DMS53 treated with DMSO at 0.1 percent for 48 hours (cell line): ENCODE results near the gene PROZ.
"Not testable (repeated sequence)": the region's sequence is repeated elsewhere in the genome, so short reads cannot be mapped to it uniquely, and the experiment has no call there.

Source experiments
- DNase-seq: peaks from one replicate; lab custom pipeline; 2025; ENCODE audit not compliant: unreplicated experiment; lab: John Stamatoyannopoulos, UW

Gene PROZ

DNA sequence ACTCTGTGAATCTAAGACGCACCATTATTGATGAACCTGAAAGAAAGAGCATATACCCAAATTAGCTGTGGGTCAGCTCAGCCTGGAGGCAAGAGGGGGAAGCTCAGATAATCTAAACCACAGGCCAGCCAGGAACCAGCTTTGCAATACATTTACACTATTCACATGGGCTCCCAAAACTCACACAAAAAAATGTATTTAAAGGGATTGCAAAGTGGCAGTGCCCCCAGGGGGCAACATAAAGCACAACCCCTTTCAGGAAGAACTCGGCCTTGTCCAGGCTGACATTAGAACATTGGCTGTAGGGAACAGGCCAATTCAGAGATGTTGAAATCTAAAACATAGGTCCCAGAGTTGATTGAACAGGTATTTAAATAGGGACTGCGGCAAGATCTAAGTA, 3.2 kb upstream of the PROZ start:
- DNase-seq: no peak

DNA sequence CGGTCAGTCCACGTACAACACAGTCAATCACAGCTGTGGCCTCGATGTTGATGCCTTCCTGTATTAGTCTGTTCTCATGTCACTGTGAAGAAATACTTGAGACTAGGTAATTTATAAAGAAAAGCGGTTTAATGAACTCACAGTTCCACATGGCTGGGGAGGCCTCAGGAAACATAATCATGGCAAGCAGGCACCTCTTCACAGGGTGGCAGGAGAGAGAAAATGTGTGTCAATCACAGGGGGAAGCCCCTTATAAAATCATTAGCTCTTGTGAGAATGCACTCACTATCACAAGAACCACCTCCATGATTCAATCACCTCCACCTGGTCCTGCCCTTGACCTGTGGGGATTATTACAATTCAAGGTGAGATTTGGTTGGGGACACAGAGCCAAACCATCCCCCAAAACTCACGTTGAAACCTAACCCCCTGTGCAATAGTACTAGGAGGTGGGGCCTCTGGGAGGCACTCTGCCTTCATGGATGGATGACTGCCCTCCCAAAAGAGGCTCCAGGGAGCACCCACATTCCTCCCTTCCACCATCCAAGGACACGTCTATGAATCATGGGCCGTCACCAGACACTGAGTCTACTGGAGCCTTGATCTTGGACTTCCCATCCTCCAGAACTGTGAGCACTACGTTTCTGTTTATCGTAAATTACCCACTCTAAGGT, 2.3 kb upstream of the PROZ start:
- no peak for DNase-seq

DNA sequence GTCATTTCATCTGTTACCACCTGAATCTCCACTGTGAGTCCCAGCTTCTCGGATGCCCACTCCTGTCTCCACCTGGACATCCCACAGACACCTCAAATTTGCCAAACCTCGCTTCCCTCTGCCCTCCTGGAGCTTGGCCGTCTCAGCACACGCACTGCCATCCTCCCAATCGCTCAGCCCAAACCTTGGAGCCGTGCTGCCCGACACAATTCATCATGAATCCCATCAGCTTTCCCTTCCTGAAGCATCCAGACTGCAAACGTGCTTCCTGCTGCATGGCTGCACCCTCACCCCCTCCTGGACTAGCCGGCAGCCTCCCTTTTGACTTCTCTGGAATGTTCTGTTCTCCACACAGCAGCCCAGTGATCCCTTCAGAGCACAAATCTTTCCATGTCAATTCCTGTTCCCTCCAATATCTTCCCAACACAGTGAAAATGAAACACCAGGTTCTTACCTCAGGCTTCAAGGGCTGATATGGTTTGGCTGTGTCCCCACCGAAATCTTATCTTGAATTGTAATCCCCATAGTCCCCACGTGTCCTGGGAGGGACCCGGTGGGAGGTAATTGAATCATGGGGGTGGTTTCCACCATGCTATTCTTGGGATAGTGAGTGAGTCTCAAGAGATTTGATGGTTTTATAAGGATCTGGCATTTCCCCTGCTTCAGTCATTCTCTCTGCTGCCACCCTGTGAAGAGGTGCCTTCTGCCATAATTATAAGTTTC, 1.1 kb upstream of the PROZ start:
- DNase-seq: no peak

DNA sequence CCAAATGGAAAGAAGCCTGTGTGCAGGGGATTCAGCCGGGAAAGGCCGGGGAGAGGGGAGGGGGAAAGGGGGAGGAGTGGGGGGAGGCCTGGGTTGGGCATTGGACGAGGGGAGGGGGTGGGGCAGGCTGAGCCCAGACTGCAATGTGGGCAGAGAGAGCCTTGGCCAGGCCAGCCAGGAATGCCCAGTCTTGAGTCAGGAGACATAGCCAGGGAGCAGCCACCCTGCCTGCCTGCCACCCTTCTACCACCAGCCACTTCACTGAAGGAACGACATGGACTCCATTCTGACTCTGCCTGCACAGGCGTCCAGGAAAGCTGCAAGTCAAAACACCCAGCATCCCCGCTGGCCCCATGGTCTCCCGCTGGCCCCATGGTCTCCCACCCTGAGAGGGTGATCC, 498 bp downstream of the PROZ start:
- DNase-seq: no peak

DNA sequence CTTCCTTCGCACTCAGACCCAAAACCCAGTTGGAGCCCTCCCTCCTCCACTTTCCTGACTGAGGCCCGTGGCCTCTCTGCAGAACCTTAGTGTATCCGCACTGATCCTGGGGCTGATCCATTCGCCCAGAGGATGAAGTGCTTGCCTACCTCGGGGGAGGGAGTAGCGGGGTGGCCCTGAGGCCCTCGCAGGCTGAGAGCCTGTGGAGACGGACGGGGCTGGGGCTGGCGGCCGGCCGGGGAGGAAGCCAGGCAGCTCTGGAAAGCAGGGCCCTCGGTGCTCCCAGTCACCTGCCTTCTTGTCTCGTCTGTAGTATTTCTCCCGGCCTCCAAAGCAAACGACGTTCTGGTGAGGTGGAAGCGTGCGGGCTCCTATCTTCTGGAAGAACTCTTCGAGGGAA, 1.3 kb downstream of the PROZ start:
- no peak for DNase-seq

DNA sequence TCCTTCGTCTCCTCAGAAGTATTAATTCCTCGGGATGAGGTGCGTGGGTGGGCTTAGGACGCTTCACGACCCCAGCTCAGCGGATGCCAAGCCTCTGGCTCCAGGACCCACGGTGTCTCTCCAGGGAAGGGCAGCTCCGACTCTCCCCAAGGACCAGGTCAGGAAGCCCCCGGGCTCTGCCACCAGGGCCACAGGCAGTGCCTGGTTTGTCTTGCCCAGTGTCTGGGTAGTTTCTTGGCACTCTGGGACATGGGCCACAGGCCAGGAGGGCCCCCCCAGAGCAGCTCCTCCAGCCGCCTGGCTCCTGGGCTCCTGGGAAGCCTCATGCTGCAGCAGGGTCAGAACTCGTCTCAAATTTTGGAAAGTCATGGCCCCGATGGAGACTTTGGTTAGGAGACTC, 2.5 kb downstream of the PROZ start:
- DNase-seq: no peak

DNA sequence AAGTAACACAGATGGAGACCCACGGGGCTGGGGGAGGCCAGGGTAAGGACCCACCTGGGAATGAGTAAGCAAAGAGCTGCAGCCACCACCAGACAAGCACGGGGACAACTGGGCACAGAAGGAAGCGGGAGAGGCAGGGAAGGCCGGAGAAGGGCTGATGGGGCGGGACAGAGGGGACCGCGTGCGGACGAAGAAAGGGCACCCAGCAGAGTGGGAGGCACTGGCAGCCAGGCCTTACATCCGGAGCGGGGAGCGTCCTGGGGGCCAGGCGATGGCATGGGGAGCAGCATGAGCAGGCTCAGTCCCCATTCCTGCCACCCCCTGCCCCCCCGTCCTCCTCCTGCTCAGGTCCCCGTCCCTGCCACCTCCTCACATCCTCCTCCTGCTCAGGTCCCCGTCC, 3.0 kb downstream of the PROZ start:
- no peak for DNase-seq

DNA sequence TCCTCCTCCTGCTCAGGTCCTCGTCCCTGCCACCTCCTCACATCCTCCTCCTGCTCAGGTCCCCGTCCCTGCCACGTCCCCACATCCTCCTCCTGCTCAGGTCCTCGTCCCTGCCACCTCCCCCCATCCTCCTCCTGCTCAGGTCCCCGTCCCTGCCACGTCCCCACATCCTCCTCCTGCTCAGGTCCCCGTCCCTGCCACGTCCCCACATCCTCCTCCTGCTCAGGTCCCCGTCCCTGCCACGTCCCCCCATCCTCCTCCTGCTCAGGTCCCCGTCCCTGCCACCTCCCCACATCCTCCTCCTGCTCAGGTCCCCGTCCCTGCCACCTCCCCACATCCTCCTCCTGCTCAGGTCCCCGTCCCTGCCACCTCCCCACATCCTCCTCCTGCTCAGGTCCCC, 3.5 kb downstream of the PROZ start:
- DNase-seq: not testable (repeated sequence)

DNA sequence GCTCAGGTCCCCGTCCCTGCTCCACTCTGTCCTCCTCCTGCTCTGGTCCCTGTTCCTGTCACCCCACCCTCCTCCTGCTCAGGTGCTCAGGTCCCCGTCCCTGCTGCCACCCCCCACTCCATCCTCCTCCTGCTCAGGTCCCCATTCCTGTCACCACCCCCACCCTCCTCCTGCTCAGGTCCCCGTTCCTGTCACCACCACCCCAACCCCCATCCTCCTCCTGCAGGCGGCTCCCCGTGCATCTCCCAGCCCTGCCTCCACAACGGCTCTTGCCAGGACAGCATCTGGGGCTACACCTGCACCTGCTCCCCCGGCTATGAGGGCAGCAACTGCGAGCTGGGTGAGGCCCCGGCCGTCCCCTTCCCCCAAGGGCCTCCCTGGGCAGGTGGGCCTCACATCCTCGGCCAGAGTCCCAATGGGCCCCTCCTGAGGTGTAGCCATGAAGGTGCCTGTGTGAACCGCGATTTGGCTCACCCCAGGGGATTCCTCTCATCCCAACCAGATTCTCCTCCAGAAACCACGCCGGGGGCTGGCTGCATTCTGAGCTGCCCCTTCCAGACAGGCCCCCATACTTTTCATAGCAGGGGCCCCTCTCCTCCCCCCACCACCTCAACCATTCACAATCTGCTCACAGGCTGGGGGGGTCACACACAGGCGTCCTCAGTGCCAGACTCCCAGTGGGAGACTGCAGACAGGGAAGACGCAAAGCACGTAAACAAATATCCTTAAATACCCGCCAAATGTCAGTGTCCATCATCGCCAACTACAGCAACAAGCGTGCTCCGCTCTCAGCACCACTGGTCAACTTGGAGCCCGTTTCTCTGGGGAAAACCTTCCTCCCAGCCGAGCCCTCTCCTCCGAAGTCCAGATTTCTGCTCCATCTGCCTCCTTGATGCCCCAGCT, 4.6 kb downstream of the PROZ start:
- DNase-seq: no peak

DNA sequence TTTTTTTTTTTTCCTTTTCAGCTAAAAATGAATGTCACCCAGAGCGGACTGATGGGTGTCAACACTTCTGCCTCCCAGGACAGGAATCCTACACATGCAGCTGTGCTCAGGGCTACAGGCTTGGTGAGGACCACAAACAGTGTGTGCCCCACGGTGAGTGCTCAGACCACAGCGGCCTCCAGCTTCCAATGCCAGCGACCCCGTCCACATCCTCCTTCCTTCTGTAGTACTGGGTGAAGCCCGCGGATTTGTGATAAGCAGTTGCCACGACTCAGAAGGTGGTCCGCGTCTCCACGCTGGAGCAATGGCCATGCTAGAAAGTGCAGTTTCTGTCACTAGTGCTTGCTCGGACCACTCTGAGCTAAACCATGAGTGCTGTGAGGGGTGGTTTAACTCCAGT, 6.0 kb downstream of the PROZ start:
- no peak for DNase-seq

DNA sequence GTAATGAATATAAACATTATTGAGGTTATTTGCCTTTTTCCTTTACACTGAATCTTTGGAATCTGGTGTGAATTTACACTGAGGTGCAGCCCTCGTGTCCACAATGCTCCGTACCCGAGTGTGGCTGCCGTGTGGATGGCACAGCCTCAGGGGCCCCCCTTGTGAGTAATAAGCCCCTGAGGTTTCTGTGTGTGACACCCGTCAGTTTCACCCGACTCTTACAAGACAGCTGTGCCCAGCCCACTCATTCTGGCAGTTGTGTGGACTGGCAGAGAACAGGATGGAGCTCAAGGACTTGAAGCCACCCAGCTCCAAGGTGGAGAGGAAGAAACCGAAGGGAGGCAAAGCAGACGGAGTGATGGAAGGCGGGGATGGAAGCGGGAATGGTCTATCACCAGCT, 7.8 kb downstream of the PROZ start:
- no peak for DNase-seq

DNA sequence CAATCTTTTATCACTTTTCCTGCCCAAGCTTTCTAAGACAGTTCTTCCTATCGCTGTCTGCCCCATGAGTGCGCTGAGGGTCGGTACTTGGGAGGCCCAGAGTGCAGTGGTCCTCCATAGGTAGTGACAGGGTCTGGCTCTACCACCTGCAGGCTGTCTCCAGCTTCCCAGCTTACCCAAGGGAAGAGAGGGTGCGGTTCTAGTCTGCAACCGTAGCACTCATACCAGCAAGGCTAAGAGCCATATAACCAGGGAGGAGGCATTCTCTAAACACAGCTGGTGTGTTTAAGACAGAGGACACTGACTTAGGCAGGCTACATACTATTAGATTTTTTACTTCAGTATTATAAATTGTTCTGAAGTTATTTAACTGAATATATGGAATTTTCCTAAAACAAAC, 8.2 kb downstream of the PROZ start:
- no peak for DNase-seq

DNA sequence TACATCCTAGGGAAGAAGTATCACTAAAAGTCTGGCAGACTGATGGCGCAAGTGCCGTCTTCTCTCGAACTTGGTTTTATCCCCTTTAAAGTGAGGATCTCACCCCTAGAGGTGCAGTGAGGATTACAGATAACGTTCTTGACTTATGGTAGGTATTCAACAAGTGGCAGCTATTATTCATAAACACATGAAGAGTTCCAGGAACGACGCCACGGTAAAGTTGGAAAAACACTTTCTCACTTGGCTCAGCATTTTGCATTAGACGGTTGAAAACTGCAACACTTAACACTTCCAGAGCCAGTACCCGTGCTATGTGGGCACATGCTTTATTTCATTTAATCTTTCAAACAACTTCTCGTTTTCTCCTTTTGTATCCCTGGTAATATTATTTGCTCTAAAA, 8.7 kb downstream of the PROZ start:
- no peak for DNase-seq

DNA sequence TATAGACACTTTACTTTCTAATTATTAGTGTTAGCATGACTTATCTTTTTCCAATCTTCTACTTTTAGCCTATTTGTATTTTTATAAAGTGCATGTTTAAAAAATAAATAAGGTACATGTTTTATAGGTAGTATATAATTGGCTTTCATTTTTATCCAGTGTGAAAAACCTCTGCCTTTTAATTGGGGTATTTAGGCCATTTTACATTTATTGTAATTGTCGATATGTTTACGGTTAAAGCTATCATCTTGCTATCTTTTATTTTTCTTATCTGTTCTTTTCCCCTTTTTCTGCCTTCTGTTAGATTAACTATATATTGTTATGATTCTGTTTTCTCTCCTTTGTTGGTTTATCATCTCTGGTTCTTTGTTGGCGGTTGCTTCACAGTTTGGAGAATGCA, 9.1 kb downstream of the PROZ start:
- DNase-seq: no peak

DNA sequence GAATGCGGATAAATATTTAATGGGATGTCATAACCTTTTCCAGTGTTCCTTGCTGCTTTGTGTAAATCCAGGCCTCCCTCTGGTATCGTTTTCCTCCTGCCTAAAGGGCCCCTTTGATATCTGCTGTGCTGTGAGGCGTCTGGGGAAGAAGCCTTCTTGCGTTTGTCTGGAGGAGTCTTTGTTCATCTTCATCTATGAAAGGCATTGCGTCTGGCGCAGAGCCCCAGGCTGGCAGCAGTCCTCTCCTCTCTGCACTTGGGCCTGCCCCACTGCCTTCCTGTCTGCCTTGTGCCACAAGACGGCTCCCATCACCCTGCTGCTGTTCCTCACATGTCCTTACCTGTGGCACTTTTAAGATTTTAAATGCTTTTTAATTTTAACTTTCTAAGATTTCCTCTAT, 9.8 kb downstream of the PROZ start:
- no peak for DNase-seq

DNA sequence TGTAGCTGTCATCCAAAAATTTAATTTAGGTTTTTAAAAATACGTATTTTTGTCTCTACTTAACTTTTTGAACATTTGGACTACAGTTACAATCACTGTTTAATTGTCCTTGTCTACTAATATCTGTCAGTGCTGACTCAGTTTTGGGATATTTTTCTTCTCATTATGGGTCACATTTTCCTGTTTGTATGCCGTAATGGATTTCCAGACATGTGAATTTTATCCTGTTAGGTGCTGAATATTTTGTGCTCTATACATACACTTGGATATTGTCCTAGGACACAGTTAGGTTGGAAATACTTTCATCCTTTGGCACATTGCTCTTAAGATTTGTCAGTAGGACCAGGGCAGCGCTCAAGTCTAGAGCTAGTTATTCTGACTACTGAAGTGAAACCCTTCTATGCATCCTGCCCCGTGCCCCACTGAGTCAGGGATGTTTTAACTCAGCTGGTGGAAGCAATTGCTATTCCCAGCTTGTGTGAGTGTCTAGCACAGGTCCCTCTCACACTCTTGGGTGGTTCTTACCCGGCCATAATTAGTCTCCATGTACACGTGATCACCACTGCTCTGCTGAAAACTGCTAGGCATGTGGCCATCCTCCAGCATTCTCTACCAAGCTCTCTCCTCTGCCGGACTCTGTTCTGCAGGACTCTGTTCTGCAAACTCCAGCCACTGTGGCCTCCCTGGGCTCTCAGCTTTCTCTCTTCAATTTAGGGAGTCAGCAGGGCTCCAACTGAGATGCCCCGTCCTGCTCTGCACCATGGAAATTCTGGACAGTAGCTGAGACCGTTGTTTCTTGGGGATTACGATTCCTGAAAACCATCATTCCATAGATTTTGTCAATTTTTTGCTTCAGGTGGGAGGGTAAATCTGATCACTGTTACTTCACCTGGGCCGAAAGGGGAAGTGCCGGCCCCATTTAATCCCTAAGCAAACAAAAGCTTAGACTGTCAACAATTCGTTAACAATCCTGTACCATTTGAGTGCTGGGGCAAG, 11.1 kb downstream of the PROZ start:
- peak; percentile 4 for DNase-seq

DNA sequence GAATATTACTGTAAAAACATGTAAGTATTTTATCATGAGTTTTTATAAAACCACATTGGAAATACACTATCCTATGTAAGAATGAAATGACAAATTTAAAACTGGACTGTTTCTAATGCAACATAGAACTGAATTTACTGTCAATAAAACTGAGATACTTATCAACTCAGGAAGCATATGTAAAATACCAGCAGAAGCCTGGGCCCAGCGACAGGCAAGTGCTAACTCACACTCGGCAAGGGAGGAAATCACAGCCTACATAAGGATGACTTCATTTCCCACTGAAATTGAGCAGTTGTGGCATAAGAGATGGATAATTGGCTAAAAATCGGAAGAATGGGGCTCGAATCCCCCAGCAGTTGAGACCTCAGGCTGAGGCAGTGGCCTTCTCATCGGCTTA, 12.1 kb downstream of the PROZ start:
- DNase-seq: no peak

DNA sequence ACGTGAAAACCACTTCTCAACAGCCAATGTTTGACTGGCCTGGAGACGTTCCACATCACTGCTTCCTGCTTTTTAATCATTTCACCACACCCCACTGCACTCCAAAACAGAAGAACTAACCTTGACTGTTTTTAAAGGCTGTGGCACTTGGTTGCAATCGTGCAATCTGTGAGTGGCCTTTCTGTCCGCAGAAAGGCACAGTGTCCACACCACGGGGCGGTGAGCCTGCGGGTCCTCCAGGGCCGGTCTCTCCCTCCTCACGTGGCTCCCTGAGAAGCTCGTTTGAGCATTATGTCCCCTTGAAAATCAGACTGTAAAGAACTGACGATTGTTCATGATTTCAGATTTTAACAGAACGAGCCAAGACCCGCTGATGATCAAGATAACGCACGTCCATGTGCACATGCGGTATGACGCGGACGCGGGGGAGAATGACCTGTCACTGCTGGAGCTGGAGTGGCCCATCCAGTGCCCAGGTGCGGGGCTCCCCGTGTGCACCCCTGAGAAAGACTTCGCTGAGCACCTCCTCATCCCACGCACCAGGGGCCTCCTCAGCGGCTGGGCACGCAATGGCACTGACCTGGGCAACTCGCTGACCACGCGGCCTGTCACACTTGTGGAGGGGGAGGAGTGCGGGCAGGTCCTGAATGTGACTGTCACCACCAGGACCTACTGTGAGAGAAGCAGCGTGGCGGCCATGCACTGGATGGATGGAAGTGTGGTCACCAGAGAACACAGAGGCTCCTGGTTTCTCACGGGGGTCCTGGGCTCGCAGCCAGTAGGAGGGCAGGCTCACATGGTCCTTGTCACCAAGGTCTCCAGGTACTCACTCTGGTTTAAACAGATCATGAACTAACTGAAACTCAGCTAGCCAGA, 13.0 kb downstream of the PROZ start:
- DNase-seq: no peak

DNA sequence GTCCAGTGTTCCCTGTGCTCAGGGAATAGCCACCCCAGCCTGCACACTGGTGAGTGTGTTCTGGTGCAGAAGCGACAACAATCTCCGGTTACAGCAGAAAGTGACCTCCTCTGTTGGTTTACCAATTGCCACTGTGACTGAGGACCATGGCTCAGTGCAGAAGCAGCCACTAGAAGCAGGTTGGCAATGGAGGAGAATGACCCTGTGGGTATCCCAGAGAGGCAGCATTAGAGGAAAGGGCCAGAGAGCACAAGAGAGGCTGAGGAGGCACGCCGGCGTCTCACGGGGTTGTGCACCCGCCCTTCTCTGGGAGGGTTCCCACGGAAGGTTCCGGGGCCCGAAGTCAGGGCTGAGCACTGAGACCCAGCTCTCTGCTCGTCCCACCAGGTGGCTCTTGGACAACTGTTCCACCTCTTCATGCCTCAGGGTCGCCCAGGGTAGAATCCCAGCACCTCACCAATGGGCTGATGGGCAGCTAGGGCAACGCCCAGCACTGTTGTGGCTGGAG, 14.0 kb downstream of the PROZ start:
- DNase-seq: no peak

DNA sequence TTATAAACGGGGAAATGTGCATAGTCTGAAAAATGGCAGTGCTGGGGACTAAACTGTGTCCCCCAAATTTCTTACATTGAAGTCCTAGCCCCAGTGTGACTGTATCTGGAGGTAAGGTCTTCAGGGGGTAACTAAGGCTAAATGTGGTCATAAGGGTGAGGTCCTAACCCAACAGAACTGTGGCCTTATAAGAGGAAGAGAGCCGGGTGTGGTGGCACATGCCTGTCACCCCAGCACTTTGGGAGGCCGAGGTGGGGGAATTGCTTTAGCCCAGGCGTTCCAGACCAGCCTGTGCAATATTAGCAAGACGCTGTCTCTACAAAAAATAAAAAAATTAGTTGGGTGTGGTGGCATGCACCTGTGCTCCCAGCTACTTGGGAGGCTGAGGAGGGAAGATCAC, 17.8 kb downstream of the PROZ start:
- DNase-seq: no peak
